Epithelial cell of proximal tubule (primary cell): Measurements from ENCODE around the gene NR2E1. TPM values are rescaled to one million over a fixed set of nuclear protein-coding genes. Genes with fewer than 3 reads are reported as not detected.

Experiments used
- DNase-seq: peaks from one replicate; pipeline ENCODE4 v3.0.0-alpha.2; 2011; ENCODE audit warnings: low read depth
- H3K4me3 ChIP-seq: 2 replicates; pipeline ENCODE4 v1.5.1; 2011; ENCODE audit warnings: low read depth, mild to moderate bottlenecking, low read length
- CTCF ChIP-seq: conservative IDR thresholded peaks from 2 replicates; pipeline ENCODE4 v1.5.1; 2012; ENCODE audit warnings: low read depth, mild to moderate bottlenecking, low read length
- total RNA-seq: library from RNA; depleted of rRNA; stranded (reverse); fragments of >200 nt; gene quantifications from 2 replicates; pipeline ENCODE4 v1.2.3, GENCODE V29; 2015

The NR2E1 gene
- total RNA-seq, 1 donor from 2014 or later, result not detected

GRCh38 chr6:108235127-108235526 lies 69.3 kb downstream of the NR2E1 start:
- H3K4me3 ChIP-seq, result no peak overlapping the region
- TF ChIP-seq CTCF, result no peak
- DNase-seq, result no peak

- no peak for DNase-seq
- no peak for TF ChIP-seq CTCF
- no peak overlapping the region for H3K4me3 ChIP-seq
These were observed 71.0 kb downstream of the NR2E1 start for GRCh38 chr6:108236791-108237190.

GRCh38 chr6:108238322-108238721 lies 72.5 kb downstream of the NR2E1 start:
- no peak overlapping the region for H3K4me3 ChIP-seq
- no peak for TF ChIP-seq CTCF
- DNase-seq, result no peak

Other genes starting within 250 kb of the NR2E1 start
- gene SEC63, start 207.8 kb upstream of the NR2E1 start, total RNA-seq, result 5.4 and 5.6 TPM in 2 replicates
- 15.0 and 19.1 TPM in 2 replicates for gene OSTM1, start 91.3 kb upstream of the NR2E1 start, total RNA-seq
- gene SNX3, start 95.0 kb downstream of the NR2E1 start, total RNA-seq, result 102 and 118 TPM in 2 replicates
- gene AFG1L, start 129.0 kb downstream of the NR2E1 start, total RNA-seq, result 1.8 and 6.0 TPM in 2 replicates